Measurements from ENCODE around the gene ALOX5AP. TPM values are rescaled to one million over a fixed set of nuclear protein-coding genes. Genes with fewer than 3 reads are reported as not detected.
A peak's percentile ranks its signal among the peaks of the same experiment; 100 is the strongest.

The ALOX5AP gene
- total and polyA plus RNA-seq, 7 donors = 2.5 to 12.2 (median 5.2) TPM

GRCh38 chr13:30727491-30728355, 7.6 kb upstream of the ALOX5AP start:
- H3K27me3 ChIP-seq (ENCODE audit: insufficient read depth in 3 of 3, low read length in 2 of 3) = no peaks in the 10 kb centered on the region
- H3K27ac ChIP-seq = no peak overlapping the region
- DNase-seq = no peak
- no peaks in the 10 kb centered on the region for H3K36me3 ChIP-seq (ENCODE audit: insufficient read depth in 1 of 2, low read depth in 1 of 2)
- ATAC-seq = peak; percentile 63 to 78 (median 72)
- WGBS, 3 donors = 39 to 51% (median 42%) methylated on average over 6 of the region's 6 CpGs
- no peaks in the 10 kb centered on the region for H3K9me3 ChIP-seq
- intact Hi-C loops (cut with DNase I) = loop anchor here in 1 of 2 donors (5.0 kb wide), 1 partner anchor 50 kb away; no protein-coding TSS in a partner anchor
- no peak for TF ChIP-seq CTCF (IDR thresholded peaks at IDR 0.05)
- no peak overlapping the region for H3K4me3 ChIP-seq
- H3K4me1 ChIP-seq = peaks cover 13% of the 10 kb centered on the region

DNA sequence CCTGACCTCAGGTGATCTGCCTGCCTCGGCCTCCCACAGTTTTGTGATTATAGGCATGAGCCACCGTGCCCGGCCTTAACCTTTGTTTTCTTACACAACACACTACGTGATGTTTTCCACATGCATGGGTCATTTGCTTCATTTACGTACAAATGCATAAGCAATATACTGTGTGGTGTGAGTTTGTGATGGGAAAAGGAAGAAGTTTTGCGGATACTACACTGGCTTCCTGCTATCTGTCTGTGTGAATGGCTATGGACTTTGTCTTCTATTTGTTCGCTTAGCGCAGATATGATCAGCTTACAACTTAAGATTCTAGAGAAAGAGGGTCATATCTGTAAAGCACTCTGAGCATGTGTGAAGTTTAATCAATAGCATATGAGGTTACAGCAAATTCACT, 5.5 kb upstream of the ALOX5AP start:
- intact Hi-C loops (cut with DNase I) = loop anchor here in 1 of 2 donors (5.0 kb wide), 1 partner anchor 52 kb away; no protein-coding TSS in a partner anchor
- Histone ChIP-seq H3K4me1 (peaks cover 13% of the 10 kb centered on the region), H3K36me3 (ENCODE audit: insufficient read depth in 1 of 2, low read depth in 1 of 2) (no peaks in the 10 kb centered on the region), H3K27me3 (ENCODE audit: insufficient read depth in 3 of 3, low read length in 2 of 3) (no peaks in the 10 kb centered on the region), H3K9me3 (no peaks in the 10 kb centered on the region), H3K4me3 (no peak overlapping the region), H3K27ac (no peak overlapping the region)
- no peak for TF ChIP-seq CTCF (IDR thresholded peaks at IDR 0.05)
- ATAC-seq (no peak), DNase-seq (no peak)
- WGBS, 3 donors = 86 to 97% (median 96%) methylated on average over 8 of the region's 8 CpGs

- no peak for DNase-seq
- H3K36me3 ChIP-seq (ENCODE audit: insufficient read depth in 1 of 2, low read depth in 1 of 2) = no peaks in the 10 kb centered on the region
- no peak for TF ChIP-seq CTCF (IDR thresholded peaks at IDR 0.05)
- no peak overlapping the region for H3K27ac ChIP-seq
- peak in 2 of 4 donors; percentile 26 to 40 for ATAC-seq
- no peak overlapping the region for H3K4me3 ChIP-seq
- H3K27me3 ChIP-seq (ENCODE audit: insufficient read depth in 3 of 3, low read length in 2 of 3) = no peaks in the 10 kb centered on the region
- peaks cover 13% of the 10 kb centered on the region for H3K4me1 ChIP-seq
- WGBS, 3 donors = 36 to 61% (median 46%) methylated on average over 7 of the region's 7 CpGs
- intact Hi-C loops (cut with DNase I) = no loop called here
- H3K9me3 ChIP-seq = no peaks in the 10 kb centered on the region
Observed at GRCh38 chr13:30730526-30730925, 4.8 kb upstream of the ALOX5AP start.

- Histone ChIP-seq H3K4me3 (peak overlapping the region; percentile 47), H3K9me3 (no peaks in the 10 kb centered on the region), H3K27me3 (ENCODE audit: insufficient read depth in 3 of 3, low read length in 2 of 3) (no peaks in the 10 kb centered on the region), H3K27ac (no peak overlapping the region), H3K4me1 (peaks cover 13% of the 10 kb centered on the region), H3K36me3 (ENCODE audit: insufficient read depth in 1 of 2, low read depth in 1 of 2) (no peaks in the 10 kb centered on the region)
- WGBS, 3 donors = 55 to 67% (median 58%) methylated on average over 21 of the region's 21 CpGs
- ATAC-seq = peak in 1 of 4 donors; percentile 34
- intact Hi-C loops (cut with DNase I) = no loop called here
- DNase-seq = peak in 1 of 2 donors; percentile 43
- TF ChIP-seq CTCF (IDR thresholded peaks at IDR 0.05) = no peak
Observed at GRCh38 chr13:30731361-30732045, 3.8 kb upstream of the ALOX5AP start.

All from psoas muscle (tissue), 8 donors.